ENCODE results near the gene ITFG2.

DNA sequence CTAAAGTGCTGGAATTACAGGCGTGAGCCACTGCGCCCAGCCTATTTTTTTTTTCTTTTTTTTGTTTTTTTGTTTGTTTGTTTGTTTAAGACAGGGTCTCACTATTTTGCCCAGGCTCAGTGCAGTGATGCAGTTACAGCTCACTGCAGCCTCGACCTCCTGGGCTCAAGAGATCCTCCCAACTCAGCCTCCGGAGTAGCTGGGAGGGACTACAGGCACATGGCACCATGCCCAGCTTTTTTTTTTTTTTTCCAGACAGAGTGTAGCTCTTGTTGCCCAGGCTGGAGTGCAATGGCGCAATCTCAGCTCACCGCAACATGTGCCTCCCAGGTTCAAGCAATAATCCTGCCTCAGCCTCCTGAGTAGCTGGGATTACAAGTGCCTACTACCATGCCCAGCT lies 5.8 kb upstream of the ITFG2 start:
- TF ChIP-seq, protein P1, sequence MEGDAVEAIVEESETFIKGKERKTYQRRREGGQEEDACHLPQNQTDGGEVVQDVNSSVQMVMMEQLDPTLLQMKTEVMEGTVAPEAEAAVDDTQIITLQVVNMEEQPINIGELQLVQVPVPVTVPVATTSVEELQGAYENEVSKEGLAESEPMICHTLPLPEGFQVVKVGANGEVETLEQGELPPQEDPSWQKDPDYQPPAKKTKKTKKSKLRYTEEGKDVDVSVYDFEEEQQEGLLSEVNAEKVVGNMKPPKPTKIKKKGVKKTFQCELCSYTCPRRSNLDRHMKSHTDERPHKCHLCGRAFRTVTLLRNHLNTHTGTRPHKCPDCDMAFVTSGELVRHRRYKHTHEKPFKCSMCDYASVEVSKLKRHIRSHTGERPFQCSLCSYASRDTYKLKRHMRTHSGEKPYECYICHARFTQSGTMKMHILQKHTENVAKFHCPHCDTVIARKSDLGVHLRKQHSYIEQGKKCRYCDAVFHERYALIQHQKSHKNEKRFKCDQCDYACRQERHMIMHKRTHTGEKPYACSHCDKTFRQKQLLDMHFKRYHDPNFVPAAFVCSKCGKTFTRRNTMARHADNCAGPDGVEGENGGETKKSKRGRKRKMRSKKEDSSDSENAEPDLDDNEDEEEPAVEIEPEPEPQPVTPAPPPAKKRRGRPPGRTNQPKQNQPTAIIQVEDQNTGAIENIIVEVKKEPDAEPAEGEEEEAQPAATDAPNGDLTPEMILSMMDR (IDR thresholded peaks at IDR 0.05; ENCODE audit: borderline replicate concordance, extremely low read depth, low read length, poor library complexity, severe bottlenecking): no peak
- TF ChIP-seq EZH2 (IDR thresholded peaks at IDR 0.05; ENCODE audit: borderline replicate concordance, low read depth, low read length, severe bottlenecking): no peak

Data from DND-41 (cell line).